H1 (cell line): Measurements from ENCODE around the gene GLG1. TPM values are rescaled to one million over a fixed set of nuclear protein-coding genes. Genes with fewer than 3 reads are reported as not detected.

Experiments used
- ATF3 ChIP-seq: IDR thresholded peaks from 2 replicates; pipeline ENCODE4 v1.6.1; 2011; ENCODE audit warnings: low read depth, mild to moderate bottlenecking, low read length; ENCODE audit not compliant: insufficient read depth
- E2F6 ChIP-seq: IDR thresholded peaks from 2 replicates; pipeline ENCODE4 v1.6.1; 2012; ENCODE audit warnings: inconsistent platforms
- NANOG ChIP-seq: IDR thresholded peaks from 2 replicates; pipeline ENCODE4 v1.6.1; 2011; ENCODE audit warnings: low read length, low read depth, mild to moderate bottlenecking, inconsistent platforms; ENCODE audit not compliant: insufficient read depth, poor library complexity, severe bottlenecking
- POLR2A ChIP-seq, 2 experiments: IDR thresholded peaks; 1 replicate in 1 of 2; 2 replicates in 1 of 2; pipeline ENCODE4 v1.6.1; 2011; ENCODE audit warnings: low read depth in 2 of 2, low read length in 2 of 2, mild to moderate bottlenecking in 2 of 2; ENCODE audit errors: control extremely low read depth in 1 of 2
- POU5F1 ChIP-seq: IDR thresholded peaks from 2 replicates; pipeline ENCODE4 v1.6.1; 2011; ENCODE audit warnings: low read depth, mild to moderate bottlenecking, low read length, moderate library complexity
- polyA plus RNA-seq, 7 experiments: library from polyadenylated mRNA; depleted of rRNA in 3 of 7; stranded (reverse) in 5 of 7; unstranded in 2 of 7; fragments of >200 nt in 5 of 7; fragments of 200-250 nt in 2 of 7; gene quantifications; 1 replicate in 5 of 7; 2 replicates in 1 of 7; 4 replicates in 1 of 7; pipeline versions ENCODE4 v1.2.1 to v1.2.3, GENCODE V29; 2011 to 2013; ENCODE audit warnings: missing spikeins in 2 of 7, mixed read lengths in 2 of 7
- total RNA-seq: library from RNA; stranded (reverse); fragmentation: NEBNext Ultra II Directional; extraction: Animal tissue kit (Norgen Biotek cat#: 25700); gene quantifications from 2 replicates; pipeline ENCODE4 v1.2.1, GENCODE V29; 2021
- TF ChIP-seq, protein P1 (sequence below), 3 experiments: IDR thresholded peaks; 1 replicate in 2 of 3; 2 replicates in 1 of 3; pipeline versions ENCODE4 v1.5.1 to v1.6.1; 2011; ENCODE audit warnings: low read length in 3 of 3, mild to moderate bottlenecking in 3 of 3, inconsistent platforms in 2 of 3, low read depth in 1 of 3, moderate library complexity in 1 of 3; ENCODE audit not compliant: insufficient read depth in 1 of 3; ENCODE audit errors: control extremely low read depth in 1 of 3

The GLG1 gene
- total and polyA plus RNA-seq, 2 of the 8 experiments (the other 6 are each of a cell fraction or from before 2014, with no cell fraction given) = 53.4 to 139 TPM

DNA sequence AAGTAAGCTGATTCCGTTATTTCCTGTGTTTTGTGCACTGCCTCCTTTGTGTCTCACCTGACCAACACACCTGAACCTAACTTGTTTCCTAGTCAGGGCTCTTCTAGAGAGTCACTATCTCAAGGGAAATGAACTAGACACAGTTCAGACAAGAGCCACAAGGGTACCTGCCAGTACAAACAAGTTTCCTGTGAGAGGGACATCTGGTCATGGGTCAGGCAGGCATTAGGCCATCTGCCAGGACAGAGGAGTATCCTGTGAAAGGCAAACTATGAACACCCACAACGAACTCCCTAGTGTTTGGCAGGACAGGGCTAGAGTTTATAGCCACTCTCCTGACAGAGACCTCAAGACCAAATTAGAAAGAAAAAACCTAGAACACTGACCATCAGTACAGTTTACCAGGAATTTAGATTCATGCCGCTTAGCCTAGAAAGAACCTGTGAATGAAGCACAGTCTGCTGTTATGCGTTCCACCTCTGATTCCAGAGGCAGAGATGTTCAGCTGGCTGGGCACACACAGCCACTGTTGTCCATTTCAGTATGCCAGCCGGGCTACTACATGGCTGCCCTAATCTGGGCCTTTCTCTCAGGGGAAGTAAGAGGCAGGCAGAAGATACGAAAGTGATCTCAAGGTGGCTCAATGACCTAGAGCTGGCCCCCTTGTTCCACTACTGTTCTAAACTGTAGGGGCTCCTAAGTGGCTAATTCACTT lies 20.7 kb upstream of the GLG1 start (continued):
- TF ChIP-seq, protein P1, sequence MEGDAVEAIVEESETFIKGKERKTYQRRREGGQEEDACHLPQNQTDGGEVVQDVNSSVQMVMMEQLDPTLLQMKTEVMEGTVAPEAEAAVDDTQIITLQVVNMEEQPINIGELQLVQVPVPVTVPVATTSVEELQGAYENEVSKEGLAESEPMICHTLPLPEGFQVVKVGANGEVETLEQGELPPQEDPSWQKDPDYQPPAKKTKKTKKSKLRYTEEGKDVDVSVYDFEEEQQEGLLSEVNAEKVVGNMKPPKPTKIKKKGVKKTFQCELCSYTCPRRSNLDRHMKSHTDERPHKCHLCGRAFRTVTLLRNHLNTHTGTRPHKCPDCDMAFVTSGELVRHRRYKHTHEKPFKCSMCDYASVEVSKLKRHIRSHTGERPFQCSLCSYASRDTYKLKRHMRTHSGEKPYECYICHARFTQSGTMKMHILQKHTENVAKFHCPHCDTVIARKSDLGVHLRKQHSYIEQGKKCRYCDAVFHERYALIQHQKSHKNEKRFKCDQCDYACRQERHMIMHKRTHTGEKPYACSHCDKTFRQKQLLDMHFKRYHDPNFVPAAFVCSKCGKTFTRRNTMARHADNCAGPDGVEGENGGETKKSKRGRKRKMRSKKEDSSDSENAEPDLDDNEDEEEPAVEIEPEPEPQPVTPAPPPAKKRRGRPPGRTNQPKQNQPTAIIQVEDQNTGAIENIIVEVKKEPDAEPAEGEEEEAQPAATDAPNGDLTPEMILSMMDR (IDR thresholded peaks at IDR 0.05; ENCODE audit: control extremely low read depth in 1 of 3, insufficient read depth in 1 of 3, low read depth in 1 of 3, low read length in 3 of 3) = no peak
- TF ChIP-seq POU5F1 (no peak), ATF3 (no peak), E2F6 (no peak), NANOG (no peak), POLR2A (IDR thresholded peaks at IDR 0.05; ENCODE audit: control extremely low read depth in 1 of 2, low read depth in 2 of 2, low read length in 2 of 2) (no peak)
- TF ChIP-seq, all 59 proteins: peak for 0
